HepG2 (cell line): ENCODE measurements around the gene ERVMER34-1. TPM values are rescaled to one million over a fixed set of nuclear protein-coding genes. Genes with fewer than 3 reads are reported as not detected.

Experiments used
- ATAC-seq: fragments of 200-7000 bp; cut with Tn5 transposase; 3 replicates; pipeline ENCODE4 v1.9.1; 2020; ENCODE audit warnings: mild to moderate bottlenecking, moderate library complexity
- BruUV-seq: library from RNA; stranded (reverse); fragments of 400-500 nt; replicated peaks from 2 replicates; lab custom pipeline; 2021; lab: Mats Ljungman, UMichigan
- CTCF ChIA-PET: fragments of 300-600 bp; formaldehyde crosslinking; extraction: SDS; loops from one replicate; lab custom pipeline; 2021; ENCODE audit warnings: low total read pairs, inconsistent platforms, low intra/inter-chr PET ratio; lab: Yijun Ruan, JAX
- POLR2A ChIA-PET: fragments of 350-600 bp; sonication (Branson Sonifier 250); formaldehyde crosslinking; loops from one replicate; lab custom pipeline; 2020; ENCODE audit warnings: antibody characterized with exemption, inconsistent platforms; lab: Yijun Ruan, JAX
- DNase-seq: peaks from one replicate; pipeline ENCODE4 v3.0.0-alpha.2; 2015; ENCODE audit warnings: low spot score
- FAIRE-seq: peaks from 3 replicates; lab custom pipeline; 2011; peaks lifted over from hg19 to GRCh38; lab: Jason Lieb, UNC
- H2AFZ ChIP-seq: one replicate; pipeline ENCODE4 v1.6.1; 2011; ENCODE audit warnings: low read length, inconsistent platforms
- H3K27ac ChIP-seq: fragments of 300-600 bp; 3 replicates; pipeline ENCODE4 v1.8.0; 2011; ENCODE audit warnings: mixed run types, mild to moderate bottlenecking, mixed read lengths, low read length, inconsistent platforms; ENCODE audit not compliant: insufficient read depth; ENCODE audit errors: extremely low read length
- H3K27me3 ChIP-seq, 2 experiments: fragments of 200-600 bp in 1 of 2; 2 replicates in 1 of 2; 3 replicates in 1 of 2; pipeline versions ENCODE4 v1.6.0 to v1.8.0; 2011; ENCODE audit warnings: low read length in 2 of 2, mild to moderate bottlenecking in 2 of 2, moderate library complexity in 2 of 2, inconsistent platforms in 1 of 2; ENCODE audit not compliant: insufficient read depth in 2 of 2, control insufficient read depth in 1 of 2
- H3K36me3 ChIP-seq, 2 experiments: fragments of 200-600 bp in 1 of 2; replicated peaks in 1 of 2; 2 replicates in 1 of 2; 3 replicates in 1 of 2; pipeline versions ENCODE4 v1.5.1 to v1.8.0; 2011; ENCODE audit warnings: low read length in 2 of 2, inconsistent platforms in 1 of 2; ENCODE audit not compliant: insufficient read depth in 2 of 2, control insufficient read depth in 1 of 2
- H3K4me1 ChIP-seq: 2 replicates; pipeline ENCODE4 v1.5.1; 2012; ENCODE audit warnings: low read length, inconsistent platforms; ENCODE audit not compliant: insufficient read depth
- H3K4me2 ChIP-seq: 2 replicates; pipeline ENCODE4 v1.6.0; 2011; ENCODE audit warnings: low read depth, low read length, inconsistent platforms
- H3K4me3 ChIP-seq, 3 experiments: fragments of 200-600 bp in 1 of 3; sonication (generic), shearing (Covaris generic) in 1 of 3; replicated peaks in 1 of 3; 2 replicates each; pipeline ENCODE4 v1.5.1; 2011 to 2016; ENCODE audit warnings: low read length in 3 of 3, inconsistent platforms in 2 of 3, low read depth in 2 of 3, mild to moderate bottlenecking in 2 of 3, control low read depth in 1 of 3, mixed read lengths in 1 of 3; ENCODE audit not compliant: insufficient read depth in 1 of 3
- H3K79me2 ChIP-seq: one replicate; pipeline ENCODE4 v1.6.1; 2011; ENCODE audit warnings: low read length, inconsistent platforms; ENCODE audit not compliant: insufficient read depth
- H3K9ac ChIP-seq: 2 replicates; pipeline ENCODE4 v1.6.0; 2011; ENCODE audit warnings: mild to moderate bottlenecking, low read depth, low read length, inconsistent platforms; ENCODE audit not compliant: insufficient read depth
- H3K9me3 ChIP-seq: 2 replicates; pipeline ENCODE4 v1.5.1; 2012; ENCODE audit warnings: mild to moderate bottlenecking, low read length
- H4K20me1 ChIP-seq: 2 replicates; pipeline ENCODE4 v1.6.0; 2011; ENCODE audit warnings: inconsistent platforms, mild to moderate bottlenecking, low read length, moderate library complexity; ENCODE audit not compliant: insufficient read depth
- CSRNP2 ChIP-seq: sonication (generic); formaldehyde crosslinking; conservative IDR thresholded peaks from 2 replicates; pipeline ENCODE4 v1.8.0; 2022; ENCODE audit warnings: low read depth, missing genetic modification reagents
- EHMT2 ChIP-seq: fragments of 200-600 bp; sonication (generic); IDR thresholded peaks from 2 replicates; pipeline ENCODE4 v1.7.0; 2017; ENCODE audit warnings: antibody characterized with exemption, low read depth, low read length, borderline replicate concordance
- HDAC1 ChIP-seq: sonication (generic); formaldehyde crosslinking; IDR thresholded peaks from 2 replicates; pipeline ENCODE4 v1.5.1; 2020; ENCODE audit warnings: mild to moderate bottlenecking, missing genetic modification reagents
- RBFOX2 ChIP-seq: fragments of 200-400 bp; formaldehyde crosslinking; IDR thresholded peaks from 2 replicates; pipeline ENCODE4 v1.6.1; 2017; ENCODE audit warnings: low read depth, mild to moderate bottlenecking, low read length
- SKI ChIP-seq: fragments of 450-650 bp; IDR thresholded peaks from one replicate; pipeline ENCODE4 v1.6.1; 2018; ENCODE audit warnings: mild to moderate bottlenecking; ENCODE audit not compliant: partially characterized antibody
- YEATS4 ChIP-seq: sonication (generic); formaldehyde crosslinking; IDR thresholded peaks from 2 replicates; pipeline ENCODE4 v1.4.0; 2020; ENCODE audit warnings: missing genetic modification reagents, borderline replicate concordance
- ZBTB43 ChIP-seq: sonication (generic); formaldehyde crosslinking; conservative IDR thresholded peaks from 2 replicates; pipeline ENCODE4 v1.4.0; 2020; ENCODE audit warnings: missing genetic modification reagents
- ZFP37 ChIP-seq: sonication (generic); formaldehyde crosslinking; IDR thresholded peaks from 2 replicates; pipeline ENCODE4 v1.4.0; 2020; ENCODE audit warnings: missing genetic modification reagents, borderline replicate concordance
- ZNF468 ChIP-seq: sonication (generic); formaldehyde crosslinking; IDR thresholded peaks from 2 replicates; pipeline ENCODE4 v1.8.0; 2022; ENCODE audit warnings: mild to moderate bottlenecking, moderate library complexity, missing genetic modification reagents
- ZNF563 ChIP-seq: sonication (generic); formaldehyde crosslinking; IDR thresholded peaks from 2 replicates; pipeline ENCODE4 v1.8.0; 2022; ENCODE audit warnings: mild to moderate bottlenecking, moderate library complexity, missing genetic modification reagents
- ZNF646 ChIP-seq: sonication (generic); formaldehyde crosslinking; IDR thresholded peaks from 2 replicates; pipeline ENCODE4 v1.9.0; 2021; ENCODE audit warnings: mild to moderate bottlenecking, missing genetic modification reagents
- ZNF747 ChIP-seq: sonication (generic); formaldehyde crosslinking; IDR thresholded peaks from 2 replicates; pipeline ENCODE4 v1.8.1; 2023; ENCODE audit warnings: missing genetic modification reagents, mild to moderate bottlenecking, borderline replicate concordance
- in situ Hi-C: cut with HindIII; loops from 2 replicates; pipeline ENCODE4 v1.10.0; 2017; ENCODE audit warnings: low pct_unique_long_range_greater_than_20kb; ENCODE audit not compliant: extremely low pct_ligation_motif_present
- intact Hi-C: fragments of 100-400 bp; cut with micrococcal nuclease; formaldehyde crosslinking; loops from one replicate; pipeline ENCODE4 v1.10.0; 2022; ENCODE audit not compliant: unreplicated experiment
- polyA plus RNA-seq, 8 experiments: library from polyadenylated mRNA; depleted of rRNA in 3 of 8; stranded (reverse) in 7 of 8; unstranded in 1 of 8; fragments of >200 nt; fragmentation: Illumina TruSeq in 4 of 8; extraction: Trizol in 4 of 8; gene quantifications; 2 replicates each; pipeline versions ENCODE4 v1.2.1 to v1.2.3, GENCODE V29; 2011 to 2016; ENCODE audit warnings: low read depth in 4 of 8, missing spikeins in 1 of 8, mixed read lengths in 1 of 8; ENCODE audit not compliant: insufficient read depth in 1 of 8
- total RNA-seq, 5 experiments: library from RNA; depleted of rRNA; stranded (reverse); fragments of >200 nt; fragmentation: Illumina TruSeq; extraction: Trizol; gene quantifications; 2 replicates each; pipeline ENCODE4 v1.2.3, GENCODE V29; 2016; ENCODE audit warnings: low read depth in 1 of 5
- TF ChIP-seq, protein P1 (sequence below): sonication (generic); formaldehyde crosslinking; IDR thresholded peaks from 2 replicates; pipeline ENCODE4 v1.9.0; 2021; ENCODE audit warnings: missing genetic modification reagents, borderline replicate concordance

ERVMER34-1 gene
- total and polyA plus RNA-seq, 2 of the 13 experiments (the other 11 are each of a cell fraction or from before 2014, with no cell fraction given): 0.04 to 0.35 TPM

GRCh38 chr4:52729586-52729985, 21.6 kb downstream of the ERVMER34-1 start:
- Histone ChIP-seq H4K20me1 (no peaks in the 10 kb centered on the region), H3K27me3 (no peaks in the 10 kb centered on the region), H3K4me2 (no peak overlapping the region), H2AFZ (no peak overlapping the region), H3K36me3 (no peaks in the 10 kb centered on the region), H3K9me3 (no peaks in the 10 kb centered on the region), H3K4me3 (no peak overlapping the region), H3K79me2 (no peaks in the 10 kb centered on the region), H3K4me1 (no peaks in the 10 kb centered on the region), H3K9ac (no peak overlapping the region), H3K27ac (no peak overlapping the region)
- in situ Hi-C loops: no loop called here
- DNase-seq (no peak), FAIRE-seq (no peak), ATAC-seq (no peak)
- intact Hi-C loops: no loop called here
- CTCF ChIA-PET: no interaction called here
- BruUV-seq: no TSS peak
- POLR2A ChIA-PET: no interaction called here
- TF ChIP-seq ZNF563 (CRISPR knock-in tag) (no peak), CSRNP2 (CRISPR knock-in tag) (no peak), ZBTB43 (CRISPR knock-in tag) (no peak), ZNF468 (CRISPR knock-in tag) (no peak), SKI (no peak), HDAC1 (no peak), YEATS4 (CRISPR knock-in tag) (no peak), ZFP37 (CRISPR knock-in tag) (no peak), ZNF646 (CRISPR knock-in tag) (no peak), ZNF747 (CRISPR knock-in tag) (no peak), RBFOX2 (no peak), EHMT2 (no peak)
- TF ChIP-seq, protein P1, sequence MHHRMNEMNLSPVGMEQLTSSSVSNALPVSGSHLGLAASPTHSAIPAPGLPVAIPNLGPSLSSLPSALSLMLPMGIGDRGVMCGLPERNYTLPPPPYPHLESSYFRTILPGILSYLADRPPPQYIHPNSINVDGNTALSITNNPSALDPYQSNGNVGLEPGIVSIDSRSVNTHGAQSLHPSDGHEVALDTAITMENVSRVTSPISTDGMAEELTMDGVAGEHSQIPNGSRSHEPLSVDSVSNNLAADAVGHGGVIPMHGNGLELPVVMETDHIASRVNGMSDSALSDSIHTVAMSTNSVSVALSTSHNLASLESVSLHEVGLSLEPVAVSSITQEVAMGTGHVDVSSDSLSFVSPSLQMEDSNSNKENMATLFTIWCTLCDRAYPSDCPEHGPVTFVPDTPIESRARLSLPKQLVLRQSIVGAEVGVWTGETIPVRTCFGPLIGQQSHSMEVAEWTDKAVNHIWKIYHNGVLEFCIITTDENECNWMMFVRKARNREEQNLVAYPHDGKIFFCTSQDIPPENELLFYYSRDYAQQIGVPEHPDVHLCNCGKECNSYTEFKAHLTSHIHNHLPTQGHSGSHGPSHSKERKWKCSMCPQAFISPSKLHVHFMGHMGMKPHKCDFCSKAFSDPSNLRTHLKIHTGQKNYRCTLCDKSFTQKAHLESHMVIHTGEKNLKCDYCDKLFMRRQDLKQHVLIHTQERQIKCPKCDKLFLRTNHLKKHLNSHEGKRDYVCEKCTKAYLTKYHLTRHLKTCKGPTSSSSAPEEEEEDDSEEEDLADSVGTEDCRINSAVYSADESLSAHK (CRISPR knock-in tag): no peak
